Measurements from ENCODE around the gene CAPN3.

The CAPN3 gene

DNA sequence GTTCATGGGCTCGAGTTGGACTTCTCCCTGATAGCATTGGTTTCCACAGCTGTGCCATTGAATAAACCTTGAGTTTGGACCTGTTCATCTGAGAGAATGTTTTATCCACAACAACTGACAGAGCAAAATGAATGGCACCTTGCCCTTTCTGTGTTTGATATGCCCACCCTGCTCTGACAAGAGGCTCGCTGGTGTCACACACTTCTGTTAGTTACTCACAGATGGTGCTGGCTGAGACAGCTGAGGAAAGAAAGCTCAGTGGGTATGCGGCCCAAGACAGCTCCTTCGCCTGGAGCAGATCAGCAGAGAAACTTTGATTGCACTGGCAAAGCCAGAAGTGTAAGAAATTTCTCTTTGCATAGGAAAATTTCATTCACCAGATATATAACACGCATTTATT, 2.5 kb upstream of the CAPN3 start:
- no peak for DNase-seq (ENCODE audit: low read depth)

DNA sequence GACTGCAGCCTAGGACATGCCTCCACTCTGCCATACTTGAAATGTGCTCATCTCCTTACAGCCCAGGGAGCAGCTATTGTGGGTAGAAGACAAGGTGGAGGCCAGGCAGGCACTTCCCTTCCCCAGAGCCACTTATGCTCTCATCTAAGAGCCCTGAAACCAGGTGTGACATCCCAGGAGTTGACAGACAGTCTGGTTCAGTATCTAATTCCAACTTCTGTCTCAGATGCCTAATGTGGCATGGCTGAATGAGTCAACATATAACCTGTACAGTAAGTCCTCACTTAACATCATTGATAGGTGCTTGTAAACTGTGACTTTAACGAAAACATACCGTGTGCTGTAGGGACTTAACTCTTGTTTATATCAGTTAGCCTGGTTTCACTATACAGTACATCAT, 1.2 kb upstream of the CAPN3 start:
- DNase-seq (ENCODE audit: low read depth): no peak

DNA sequence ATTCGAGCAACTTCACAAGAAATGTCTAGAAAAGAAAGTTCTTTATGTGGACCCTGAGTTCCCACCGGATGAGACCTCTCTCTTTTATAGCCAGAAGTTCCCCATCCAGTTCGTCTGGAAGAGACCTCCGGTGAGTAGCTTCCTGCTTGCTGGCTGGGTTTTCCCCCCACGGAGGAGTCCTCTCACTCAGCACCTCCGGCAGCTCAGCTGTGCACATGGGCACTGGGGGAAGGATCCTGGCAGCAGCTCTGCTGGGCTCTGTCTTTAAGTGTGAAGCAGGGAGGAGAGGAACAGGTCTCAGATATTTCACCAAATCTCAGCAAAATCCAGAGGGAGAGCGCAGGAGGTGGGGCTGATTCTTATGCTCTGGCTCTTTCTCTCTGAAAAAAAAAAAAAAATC, 684 bp downstream of the CAPN3 start:
- no peak for DNase-seq (ENCODE audit: low read depth)

DNA sequence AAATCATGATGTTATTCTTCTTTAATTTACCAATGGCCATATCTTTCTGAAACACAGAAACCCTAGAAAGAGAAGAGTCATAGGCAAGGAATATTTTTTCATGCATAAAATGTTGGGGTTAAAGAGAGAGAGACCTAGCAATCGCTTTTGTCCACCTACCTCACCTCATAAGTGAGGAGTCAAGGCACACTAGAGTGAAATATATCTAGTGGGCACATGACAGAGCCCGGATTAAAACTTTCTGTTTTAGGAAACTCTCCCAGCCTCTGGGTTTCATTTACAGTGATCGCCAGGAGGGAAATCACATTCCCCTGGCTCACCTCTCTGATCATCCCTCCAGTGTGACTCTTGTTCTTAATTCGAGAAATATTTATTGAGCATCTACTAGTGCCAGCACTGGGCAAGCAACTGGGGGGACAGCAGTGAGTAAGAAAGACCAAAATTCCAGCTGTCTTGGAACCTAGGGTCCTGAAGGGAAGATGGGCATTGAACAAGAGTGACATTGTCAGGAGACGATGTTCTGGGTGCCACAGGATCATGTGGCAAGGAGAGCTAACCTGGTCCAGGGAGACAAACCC, 1.3 kb downstream of the CAPN3 start:
- no peak for DNase-seq (ENCODE audit: low read depth)

DNA sequence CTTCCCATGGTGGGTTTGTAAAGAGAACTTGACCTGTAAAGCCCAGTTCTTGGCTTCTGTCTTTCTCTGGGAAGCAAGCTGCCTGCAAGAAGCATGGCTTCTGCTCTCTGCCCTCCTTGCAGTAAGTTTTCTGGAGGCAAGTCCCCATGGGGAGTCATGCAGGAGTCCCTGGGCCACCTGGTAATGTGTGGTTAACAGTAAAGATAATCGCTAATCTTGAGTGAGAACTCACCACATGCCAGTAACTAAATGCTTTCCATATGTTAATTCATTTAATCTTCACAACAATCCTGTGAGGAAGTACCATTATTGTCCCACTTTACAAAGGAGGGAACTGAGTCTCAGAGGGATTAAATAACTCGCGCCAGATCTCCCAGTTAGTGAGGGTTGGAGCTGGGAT, 4.2 kb downstream of the CAPN3 start:
- no peak for DNase-seq (ENCODE audit: low read depth)

DNA sequence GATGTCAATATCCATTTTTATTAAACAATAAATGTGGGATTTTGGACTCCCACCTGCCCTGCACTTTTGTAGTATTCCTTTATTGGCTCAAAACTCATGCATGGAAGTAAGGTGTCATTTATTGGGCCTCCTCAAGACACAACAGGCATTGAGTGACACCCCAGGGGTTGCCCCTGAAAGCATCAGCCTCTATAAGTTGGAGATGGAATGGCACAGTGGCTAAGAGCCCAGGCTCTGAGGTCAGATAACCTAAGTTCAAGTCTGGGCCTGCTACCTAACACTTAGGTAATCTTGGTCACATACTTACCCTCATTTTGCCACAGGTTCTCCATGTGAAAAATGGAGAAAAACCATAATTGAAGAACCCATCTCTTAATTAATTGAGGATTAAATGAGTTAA, 4.6 kb downstream of the CAPN3 start:
- DNase-seq (ENCODE audit: low read depth): no peak

DNA sequence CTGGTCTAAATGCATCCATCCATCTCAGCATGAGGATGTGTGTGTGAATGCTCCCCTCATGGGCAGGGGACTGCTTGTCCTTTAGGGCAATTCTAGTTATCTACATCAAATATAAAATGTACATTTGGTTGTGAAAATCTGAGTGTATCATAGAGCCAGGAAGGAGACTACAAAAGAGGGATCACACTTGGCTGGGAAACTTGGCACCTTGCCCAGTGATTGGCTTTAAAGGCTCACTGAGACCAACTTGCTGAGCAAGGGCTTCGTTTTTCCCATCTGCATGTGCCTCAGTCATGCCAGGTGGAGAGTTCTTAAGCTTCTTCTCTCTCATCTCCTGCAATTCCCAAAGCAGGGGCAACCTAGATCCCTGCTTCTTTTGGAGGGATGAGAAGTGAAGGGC, 5.2 kb downstream of the CAPN3 start:
- DNase-seq (ENCODE audit: low read depth): no peak

DNA sequence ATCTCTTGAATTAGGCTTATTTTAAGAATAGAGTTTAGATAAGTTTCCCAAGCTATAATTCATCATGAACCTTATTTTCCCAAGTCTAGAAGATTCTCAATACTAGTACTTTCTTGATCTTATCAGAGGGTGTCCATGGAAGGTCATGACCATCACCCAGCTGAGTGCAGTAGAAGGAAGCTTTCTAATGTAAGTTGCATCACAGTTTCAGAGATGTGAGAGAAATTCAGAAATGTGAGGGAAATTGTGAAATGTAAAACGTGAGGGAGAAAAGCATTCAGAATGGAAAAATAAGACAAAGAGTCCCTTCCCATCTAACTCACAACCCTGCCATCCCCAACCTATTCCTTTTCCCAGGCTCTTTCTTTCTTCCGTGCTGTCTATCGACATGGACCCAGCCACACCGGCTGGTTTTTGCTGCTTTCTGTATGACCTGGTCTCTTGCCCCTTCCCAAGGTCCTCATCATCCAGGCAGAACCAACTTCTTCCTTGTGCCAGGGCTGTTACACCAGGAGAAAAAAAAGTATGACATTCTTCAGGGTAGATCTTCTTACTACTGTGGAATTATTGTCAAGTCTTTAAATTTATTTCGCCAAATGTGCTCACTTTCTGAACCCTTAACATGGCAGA, 6.7 kb downstream of the CAPN3 start:
- peak; percentile 53 for DNase-seq (ENCODE audit: low read depth)

DNA sequence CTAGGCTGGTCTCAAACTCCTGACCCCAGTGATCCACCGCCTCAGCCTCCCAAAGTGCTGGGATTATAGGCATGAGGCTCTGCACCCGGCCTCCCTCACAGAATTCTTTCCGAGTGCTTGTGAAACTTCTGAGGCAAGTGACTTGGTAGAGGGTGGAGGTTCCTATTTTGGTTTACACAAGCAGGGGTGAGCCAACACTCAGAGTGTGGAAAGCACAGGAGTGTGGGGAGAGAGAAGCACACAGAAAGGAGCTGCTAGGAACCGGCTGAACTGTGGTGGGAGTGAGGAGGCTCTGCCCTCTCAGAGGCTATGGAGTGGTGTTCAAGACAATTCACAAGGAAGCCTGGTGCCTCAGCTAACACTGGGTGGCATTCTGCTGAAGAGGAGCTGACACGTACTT, 7.7 kb downstream of the CAPN3 start:
- DNase-seq (ENCODE audit: low read depth): peak; percentile 9

DNA sequence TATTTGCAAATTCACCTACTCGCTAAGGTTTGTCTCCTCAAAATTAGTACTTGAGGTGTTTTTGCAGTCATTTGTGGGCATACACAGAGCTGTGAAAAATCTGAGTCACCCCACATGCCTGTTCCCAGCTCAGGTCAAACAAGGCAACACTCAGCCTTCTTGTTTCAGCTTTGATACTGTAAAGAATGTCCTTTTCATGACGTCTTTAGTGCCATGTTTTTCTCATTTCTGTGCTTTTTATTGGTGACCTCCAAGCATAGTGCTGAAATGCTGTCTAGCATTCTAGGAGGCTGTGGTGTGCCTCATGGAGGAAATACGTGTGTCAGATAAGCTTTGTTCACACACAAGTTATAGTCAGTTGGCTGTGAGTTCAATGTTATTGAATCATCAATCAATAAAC, 8.8 kb downstream of the CAPN3 start:
- peak; percentile 8 for DNase-seq (ENCODE audit: low read depth)

DNA sequence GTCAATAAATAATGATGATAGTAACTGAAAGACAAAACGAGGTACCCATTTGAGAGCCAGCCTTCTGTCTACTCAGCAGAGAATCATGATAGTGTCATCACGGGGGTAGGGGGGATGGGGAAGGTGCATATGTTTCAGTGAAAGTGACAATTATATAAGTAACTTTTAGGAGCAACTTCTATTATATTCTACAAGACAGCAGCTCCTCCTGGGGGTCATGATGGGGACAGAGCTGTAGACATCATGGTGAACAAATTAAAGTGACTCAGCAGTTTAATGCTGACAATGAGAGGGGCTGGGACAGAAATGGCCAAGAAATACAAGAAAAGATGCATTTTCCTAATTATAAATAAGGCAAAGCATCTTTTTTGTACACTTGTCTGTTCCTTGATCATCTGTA, 11.8 kb downstream of the CAPN3 start:
- peak; percentile 49 for DNase-seq (ENCODE audit: low read depth)

DNA sequence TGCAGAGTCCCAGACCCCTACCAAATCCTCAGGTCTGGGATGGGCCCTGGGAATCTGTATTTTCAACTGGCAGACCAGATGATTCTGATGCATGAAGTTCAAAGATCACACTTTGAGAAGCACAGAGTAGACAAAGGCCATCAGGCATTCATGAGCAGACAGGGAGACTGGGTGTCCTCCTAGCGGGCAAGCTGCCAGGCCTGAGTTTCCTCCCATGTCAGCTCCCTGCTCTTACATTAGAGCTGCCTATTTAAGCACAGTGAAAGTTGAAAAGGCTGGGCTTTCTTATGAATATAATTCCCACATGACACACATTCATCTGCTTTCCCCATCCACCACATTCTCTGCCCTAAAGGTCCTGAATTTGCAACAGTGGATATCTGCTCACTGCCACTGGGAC, 14.0 kb downstream of the CAPN3 start:
- no peak for DNase-seq (ENCODE audit: low read depth)

DNA sequence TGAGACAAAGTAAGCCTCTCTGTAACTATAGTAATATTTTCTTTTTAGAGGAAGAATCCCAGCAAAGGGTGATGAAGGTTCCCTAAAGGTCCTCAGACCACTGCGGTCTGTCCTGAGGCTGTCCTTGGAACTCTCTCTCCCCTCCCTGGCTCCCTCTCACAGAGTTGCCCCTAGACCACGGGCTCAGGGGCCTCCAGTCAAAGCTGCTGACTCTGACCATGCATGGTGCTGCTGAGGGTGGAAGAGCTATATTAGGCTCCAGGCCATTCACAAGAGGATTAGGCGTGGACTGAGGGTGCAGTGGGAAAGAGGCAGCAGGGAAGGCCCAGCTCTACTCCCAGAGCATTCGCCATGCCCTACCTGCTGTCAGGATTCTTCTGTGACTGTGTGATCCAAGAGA, 14.6 kb downstream of the CAPN3 start:
- no peak for DNase-seq (ENCODE audit: low read depth)

DNA sequence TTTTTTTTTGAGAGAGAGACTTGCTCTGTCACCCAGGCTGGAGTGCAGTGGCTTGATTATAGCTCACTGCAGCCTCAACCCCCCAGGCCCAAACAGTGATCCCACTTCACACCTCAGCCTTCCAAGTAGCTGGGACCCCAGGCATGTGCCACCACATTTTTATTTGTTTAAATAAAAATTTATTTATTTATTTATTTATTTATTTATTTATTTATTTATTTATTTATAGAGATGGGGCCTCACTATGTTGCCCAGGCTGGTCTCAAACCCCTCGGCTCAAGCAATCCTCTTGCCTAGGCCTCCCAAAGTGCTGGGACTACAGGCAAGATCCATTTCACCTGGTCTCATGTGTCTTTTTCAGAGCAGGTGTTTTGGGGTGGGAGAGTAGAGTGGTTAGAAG, 15.5 kb downstream of the CAPN3 start:
- DNase-seq (ENCODE audit: low read depth): no peak

DNA sequence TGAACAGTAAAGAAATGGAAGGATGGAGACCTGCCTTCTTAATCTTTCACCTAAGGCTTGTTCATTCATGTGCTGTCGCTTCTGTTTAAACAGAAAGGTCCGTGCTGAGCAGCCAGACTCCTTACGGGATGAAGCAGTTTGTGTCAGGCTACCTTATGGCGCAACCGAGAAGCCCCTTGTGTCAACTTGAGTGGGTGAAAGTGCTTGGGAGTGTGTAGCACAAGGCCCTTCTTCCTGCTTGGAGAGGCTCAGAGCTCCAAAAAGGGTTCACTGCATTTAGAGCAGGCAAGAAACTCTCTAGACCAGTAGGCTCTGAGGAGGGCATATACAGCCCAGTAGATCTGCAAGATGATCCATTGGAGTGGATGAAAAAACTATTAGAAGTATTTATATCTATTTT, 16.0 kb downstream of the CAPN3 start:
- no peak for DNase-seq (ENCODE audit: low read depth)

DNA sequence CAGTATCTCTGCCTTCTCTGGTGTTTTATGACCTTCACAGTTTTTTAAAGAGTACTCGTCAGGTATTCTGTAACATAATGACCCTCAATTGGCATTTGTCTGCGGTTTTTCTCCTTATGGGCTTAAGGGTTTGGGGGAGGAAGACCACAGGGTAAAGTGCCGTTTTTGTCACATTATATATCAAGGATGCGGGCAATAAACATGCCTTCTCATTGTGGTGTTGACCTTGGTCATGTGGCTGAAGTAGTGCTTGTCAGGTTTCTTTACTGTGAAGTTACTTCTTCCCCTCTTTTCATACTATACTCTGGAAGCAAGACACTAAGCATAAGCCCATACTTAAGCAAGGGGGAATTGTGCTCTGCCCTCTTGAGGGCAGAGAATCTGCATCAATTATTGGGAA, 16.6 kb downstream of the CAPN3 start:
- no peak for DNase-seq (ENCODE audit: low read depth)

DNA sequence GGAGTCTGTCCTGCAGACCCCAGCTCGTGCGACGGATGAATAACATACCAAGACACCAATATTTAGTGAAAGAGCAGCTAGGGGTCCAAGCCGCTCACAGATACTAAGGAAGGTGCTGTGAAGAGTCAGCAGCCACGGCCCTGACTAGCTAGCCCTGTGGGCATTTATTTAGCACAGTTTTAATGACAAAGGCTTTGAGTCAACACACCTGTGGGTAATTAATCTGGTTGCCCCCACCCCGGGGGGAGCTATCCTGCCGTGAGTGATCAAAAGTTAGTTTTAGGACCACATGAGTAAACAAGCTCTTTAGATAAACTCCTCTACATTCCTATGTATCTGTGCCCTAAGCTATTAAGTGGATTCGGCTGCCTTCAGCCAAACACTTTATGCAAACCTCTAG, 18.7 kb downstream of the CAPN3 start:
- no peak for DNase-seq (ENCODE audit: low read depth)

DNA sequence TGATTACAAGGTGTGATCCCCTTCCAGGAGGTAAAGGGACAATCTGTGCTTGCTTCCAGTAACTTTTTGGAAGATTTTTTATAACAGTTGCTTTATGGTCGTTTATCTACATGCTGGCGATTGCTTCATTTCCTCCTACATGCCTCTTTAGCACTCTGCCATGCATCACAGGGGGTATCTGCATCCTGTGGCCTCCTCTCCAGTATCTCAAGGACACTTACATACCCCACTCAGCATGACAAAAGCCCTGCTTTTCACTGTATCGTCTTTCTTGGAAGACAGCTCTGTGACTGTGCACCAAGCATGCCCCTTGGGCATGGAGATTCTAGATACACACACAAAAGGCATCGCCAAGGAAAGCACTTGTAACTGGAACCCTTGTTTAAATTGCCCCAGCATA, 25.3 kb downstream of the CAPN3 start:
- DNase-seq (ENCODE audit: low read depth): peak; percentile 14

DNA sequence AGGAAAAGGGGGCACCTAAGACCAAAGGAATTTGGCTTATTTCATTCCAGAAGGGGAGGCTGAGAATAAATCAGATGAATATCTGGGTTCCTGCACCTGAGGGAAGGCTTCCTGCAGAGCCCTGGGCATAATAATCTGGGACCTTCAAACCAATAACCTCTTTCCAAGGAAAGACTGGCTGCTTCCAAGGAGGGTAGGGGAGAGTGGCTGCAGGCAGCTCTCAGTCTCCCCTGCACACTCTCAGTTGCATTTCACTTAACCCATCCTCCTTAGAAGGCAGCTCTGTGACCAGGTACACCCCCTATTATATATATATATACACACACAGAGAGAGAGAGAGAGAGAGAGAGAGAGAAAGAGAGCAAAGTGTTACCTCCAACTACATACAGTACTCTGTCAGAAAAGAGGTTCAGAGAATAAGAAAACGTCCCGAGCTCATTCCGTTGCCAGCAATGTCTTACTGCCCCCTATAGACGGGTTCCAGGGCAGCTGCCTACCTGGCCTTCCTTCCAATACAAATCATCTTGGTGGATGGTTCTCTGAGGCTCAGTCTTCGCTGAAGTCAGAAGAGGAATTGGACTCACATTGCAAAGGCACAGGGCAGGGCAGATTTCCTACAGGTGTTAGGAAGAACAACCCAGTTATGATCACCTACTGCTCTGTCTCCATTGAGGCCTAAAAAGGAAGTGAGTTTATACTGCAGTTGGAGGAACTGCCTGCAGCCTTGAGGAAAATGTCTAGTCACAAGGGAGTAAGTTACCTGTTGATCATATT, 26.1 kb downstream of the CAPN3 start:
- DNase-seq (ENCODE audit: low read depth): peak; percentile 66

DNA sequence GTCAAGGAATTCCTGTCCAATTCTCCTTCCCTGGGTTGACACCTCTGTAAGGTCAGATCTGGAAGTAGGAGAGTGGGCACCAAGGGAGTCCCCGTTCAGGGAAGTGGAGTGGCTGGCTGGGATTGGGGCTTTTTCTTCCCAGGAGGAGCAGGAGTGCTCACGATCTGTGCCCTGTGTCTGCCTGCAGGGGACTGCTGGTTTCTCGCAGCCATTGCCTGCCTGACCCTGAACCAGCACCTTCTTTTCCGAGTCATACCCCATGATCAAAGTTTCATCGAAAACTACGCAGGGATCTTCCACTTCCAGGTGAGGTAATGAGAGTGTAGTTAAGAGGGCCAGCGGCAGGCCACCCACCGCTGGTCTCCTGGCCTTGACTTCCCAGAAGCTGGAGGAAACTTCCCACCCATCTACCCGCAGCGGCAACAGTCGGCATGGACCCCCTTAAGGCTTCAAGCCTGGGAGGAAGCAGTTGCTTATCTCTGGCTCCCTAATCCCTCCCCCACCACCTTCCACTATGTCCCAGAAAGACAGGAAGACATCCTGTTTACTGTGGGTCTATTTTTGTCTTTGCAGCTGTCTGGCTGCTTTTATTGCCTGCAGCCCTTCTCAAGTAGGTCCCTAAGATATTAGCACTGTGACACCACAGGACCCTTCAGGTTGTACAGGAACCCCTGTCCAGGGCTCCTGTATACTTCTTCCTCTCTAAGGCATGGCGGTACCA, 26.8 kb downstream of the CAPN3 start:
- no peak for DNase-seq (ENCODE audit: low read depth)

DNA sequence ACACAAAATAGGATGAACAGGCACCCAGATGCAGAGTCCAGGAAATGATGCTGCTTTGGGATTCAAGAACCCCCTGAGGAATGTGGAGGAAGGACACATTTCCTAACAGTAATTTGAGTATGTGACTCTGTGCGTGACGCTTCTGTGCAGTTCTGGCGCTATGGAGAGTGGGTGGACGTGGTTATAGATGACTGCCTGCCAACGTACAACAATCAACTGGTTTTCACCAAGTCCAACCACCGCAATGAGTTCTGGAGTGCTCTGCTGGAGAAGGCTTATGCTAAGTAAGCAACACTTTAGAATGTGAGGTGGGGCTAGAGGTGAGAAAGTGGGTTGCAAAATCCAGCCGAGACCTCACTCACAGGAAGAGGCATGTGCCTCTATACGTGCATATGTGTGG, 28.3 kb downstream of the CAPN3 start:
- DNase-seq (ENCODE audit: low read depth): no peak

DNA sequence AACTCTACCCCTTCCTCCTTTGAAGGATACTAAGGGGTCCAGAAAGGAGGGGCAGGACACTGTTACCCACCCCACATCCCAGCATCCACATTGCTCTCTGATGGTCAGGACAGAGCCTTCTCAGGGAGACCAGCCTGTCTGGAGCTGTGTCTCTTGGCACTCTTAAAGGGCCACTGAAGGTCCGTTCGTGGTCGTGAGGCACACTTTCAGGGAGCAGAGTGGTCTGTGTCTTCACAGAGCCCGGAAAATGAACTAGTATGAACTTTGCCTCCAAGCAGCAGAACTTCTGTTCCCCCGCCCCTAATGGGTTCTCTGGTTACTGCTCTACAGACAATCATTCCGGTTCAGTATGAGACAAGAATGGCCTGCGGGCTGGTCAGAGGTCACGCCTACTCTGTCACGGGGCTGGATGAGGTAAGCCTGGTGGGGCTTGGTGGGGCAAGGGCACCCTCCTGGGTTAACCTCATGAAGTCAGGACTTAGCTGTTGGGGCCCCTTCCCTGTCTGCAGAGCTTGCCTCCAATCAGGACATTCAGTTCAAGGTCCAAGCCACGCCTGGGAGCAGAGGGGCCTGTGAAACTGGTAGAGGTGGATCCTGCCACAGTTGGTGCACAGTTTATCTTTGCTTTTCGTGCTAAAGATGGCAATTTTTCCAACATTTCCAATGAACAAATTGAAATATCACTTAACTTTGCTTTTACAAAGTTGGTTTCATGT, 33.2 kb downstream of the CAPN3 start:
- peak; percentile 11 for DNase-seq (ENCODE audit: low read depth)

Data from amniotic epithelial cell (primary cell).